Endothelial cell of umbilical vein (primary cell): ENCODE measurements around the gene DLST. TPM values are rescaled to one million over a fixed set of nuclear protein-coding genes. Genes with fewer than 3 reads are reported as not detected.

Experiments used
- BruUV-seq: library from RNA; stranded (reverse); fragments of 400-500 nt; replicated peaks from 2 replicates; lab custom pipeline; 2021; lab: Mats Ljungman, UMichigan
- CTCF ChIA-PET: fragments of 300-600, 350-600 bp; sonication (Branson Sonifier 250); formaldehyde crosslinking; loops from one replicate; lab custom pipeline; 2021; ENCODE audit warnings: antibody characterized with exemption, inconsistent platforms; lab: Charles Lee
- POLR2A ChIA-PET: fragments of 300-600, 350-600 bp; sonication (Branson Sonifier 250); formaldehyde crosslinking; loops from one replicate; lab custom pipeline; 2021; ENCODE audit warnings: antibody characterized with exemption, inconsistent platforms; lab: Charles Lee
- DNase-seq: peaks from one replicate; pipeline ENCODE4 v3.0.0-alpha.2; 2011; ENCODE audit warnings: low read depth, low spot score
- FAIRE-seq: peaks from 2 replicates; lab custom pipeline; 2011; peaks lifted over from hg19 to GRCh38; lab: Jason Lieb, UNC
- H2AFZ ChIP-seq: 2 replicates; pipeline ENCODE4 v1.6.0; 2012; ENCODE audit warnings: low read depth, low read length, control low read depth, inconsistent platforms
- H3K27ac ChIP-seq: 2 replicates; pipeline ENCODE4 v1.5.1; 2011; ENCODE audit warnings: low read depth, mild to moderate bottlenecking, control low read depth, low read length, moderate library complexity; ENCODE audit not compliant: insufficient read depth
- H3K27me3 ChIP-seq, 2 experiments: 2 replicates each; pipeline versions ENCODE4 v1.6.0 to v1.6.1; 2011; ENCODE audit warnings: low read length in 2 of 2, mixed read lengths in 1 of 2; ENCODE audit not compliant: control insufficient read depth in 2 of 2, insufficient read depth in 2 of 2
- H3K36me3 ChIP-seq, 2 experiments: 2 replicates in 1 of 2; 3 replicates in 1 of 2; pipeline ENCODE4 v1.5.1; 2011; ENCODE audit warnings: low read length in 2 of 2, mild to moderate bottlenecking in 1 of 2, moderate library complexity in 1 of 2; ENCODE audit not compliant: control insufficient read depth in 2 of 2, insufficient read depth in 2 of 2; ENCODE audit errors: extremely low read depth in 1 of 2
- H3K4me1 ChIP-seq: 3 replicates; pipeline ENCODE4 v1.5.1; 2011; ENCODE audit warnings: mild to moderate bottlenecking, low read length; ENCODE audit not compliant: control insufficient read depth, insufficient read depth; ENCODE audit errors: extremely low read depth
- H3K4me2 ChIP-seq: 2 replicates; pipeline ENCODE4 v1.6.1; 2011; ENCODE audit warnings: low read length, control low read depth, mixed read lengths; ENCODE audit not compliant: insufficient read depth
- H3K4me3 ChIP-seq, 3 experiments: fragments of 200-600 bp in 1 of 3; sonication (generic), shearing (Covaris generic) in 1 of 3; replicated peaks in 1 of 3; 2 replicates each; pipeline ENCODE4 v1.5.1; 2011 to 2016; ENCODE audit warnings: control low read depth in 3 of 3, low read length in 3 of 3, mild to moderate bottlenecking in 2 of 3, inconsistent platforms in 1 of 3, low read depth in 1 of 3, moderate library complexity in 1 of 3; ENCODE audit not compliant: insufficient read depth in 1 of 3
- H3K79me2 ChIP-seq: 2 replicates; pipeline ENCODE4 v1.6.0; 2012; ENCODE audit warnings: low read length, inconsistent platforms; ENCODE audit not compliant: control insufficient read depth, insufficient read depth
- H3K9ac ChIP-seq: replicated peaks from 2 replicates; pipeline ENCODE3; 2011; ENCODE audit warnings: low read length, control low read depth; ENCODE audit not compliant: insufficient read depth; ENCODE audit errors: extremely low read depth
- H3K9me1 ChIP-seq: replicated peaks from 3 replicates; pipeline ENCODE4 v1.6.0; 2011; ENCODE audit warnings: mild to moderate bottlenecking, low read length; ENCODE audit not compliant: control insufficient read depth, insufficient read depth; ENCODE audit errors: extremely low read depth
- H3K9me3 ChIP-seq: replicated peaks from 2 replicates; pipeline ENCODE4 v1.5.1; 2012; ENCODE audit warnings: low read length, inconsistent platforms; ENCODE audit not compliant: control insufficient read depth, insufficient read depth
- H4K20me1 ChIP-seq: replicated peaks from 2 replicates; pipeline ENCODE3; 2011; ENCODE audit warnings: mild to moderate bottlenecking, low read length; ENCODE audit not compliant: control insufficient read depth, insufficient read depth; ENCODE audit errors: extremely low read depth
- CTCF ChIP-seq, 2 donors: IDR thresholded peaks; 1 replicate in 1 of 2; 2 replicates in 1 of 2; pipeline ENCODE4 v1.5.1; 2011; ENCODE audit warnings: low read length in 2 of 2, mild to moderate bottlenecking in 2 of 2, moderate library complexity in 2 of 2, control low read depth in 1 of 2, inconsistent platforms in 1 of 2, low read depth in 1 of 2; ENCODE audit not compliant: insufficient read depth in 1 of 2; ENCODE audit errors: extremely low read depth in 1 of 2
- EZH2 ChIP-seq: IDR thresholded peaks from 2 replicates; pipeline ENCODE4 v1.6.1; 2012; ENCODE audit warnings: borderline replicate concordance, low read depth, mild to moderate bottlenecking, moderate library complexity, low read length, inconsistent platforms; ENCODE audit not compliant: severe bottlenecking
- FOS ChIP-seq: IDR thresholded peaks from 2 replicates; pipeline ENCODE4 v1.6.1; 2011; ENCODE audit warnings: mild to moderate bottlenecking, low read length, moderate library complexity, borderline replicate concordance; ENCODE audit not compliant: insufficient read depth
- GATA2 ChIP-seq: IDR thresholded peaks from 2 replicates; pipeline ENCODE4 v1.7.0; 2011; ENCODE audit warnings: low read depth, mild to moderate bottlenecking, moderate library complexity, mixed read lengths, low read length; ENCODE audit not compliant: insufficient read length, insufficient read depth
- JUN ChIP-seq: IDR thresholded peaks from 2 replicates; pipeline ENCODE4 v1.6.1; 2011; ENCODE audit warnings: borderline replicate concordance, low read depth; ENCODE audit not compliant: insufficient read length, insufficient read depth
- MYC ChIP-seq: IDR thresholded peaks from one replicate; pipeline ENCODE4 v1.6.1; 2011; ENCODE audit warnings: mild to moderate bottlenecking, low read depth, low read length
- POLR2A ChIP-seq: IDR thresholded peaks from 2 replicates; pipeline ENCODE4 v1.6.1; 2012; ENCODE audit warnings: low read depth, mild to moderate bottlenecking, control low read depth, low read length
- POLR2AphosphoS5 ChIP-seq: IDR thresholded peaks from 2 replicates; pipeline ENCODE4 v1.6.1; 2012; ENCODE audit warnings: low read depth, mild to moderate bottlenecking, control low read depth, low read length, moderate library complexity; ENCODE audit not compliant: insufficient read depth
- dilution Hi-C: fragments of 300-500 bp; cut with MboI; formaldehyde crosslinking; loops from one replicate; pipeline ENCODE4 v1.15.0; 2019; ENCODE audit warnings: low sequenced_read_pairs; ENCODE audit not compliant: extremely low pct_ligation_motif_present
- intact Hi-C: fragments of 100-400 bp; cut with micrococcal nuclease; formaldehyde crosslinking; loops from one replicate; pipeline ENCODE4 v1.10.0; 2022
- polyA plus RNA-seq, 4 experiments: library from polyadenylated mRNA; depleted of rRNA in 3 of 4; stranded (reverse) in 3 of 4; unstranded in 1 of 4; fragments of >200 nt; gene quantifications; 2 replicates each; pipeline versions ENCODE4 v1.2.1 to v1.2.3, GENCODE V29; 2011 to 2012; ENCODE audit warnings: missing spikeins in 1 of 4
- total RNA-seq: library from RNA; stranded (reverse); gene quantifications from 2 replicates; pipeline ENCODE4 v1.2.3, GENCODE V29; 2021
- TF ChIP-seq, protein P1 (sequence below): IDR thresholded peaks from 2 replicates; pipeline ENCODE4 v1.6.1; 2011; ENCODE audit not compliant: insufficient read depth, insufficient read length

The DLST gene
- total and polyA plus RNA-seq, 2 donors (not counting 3 experiments of a cell fraction or from before 2014, with no cell fraction given), result 98.4 to 110 TPM

DNA sequence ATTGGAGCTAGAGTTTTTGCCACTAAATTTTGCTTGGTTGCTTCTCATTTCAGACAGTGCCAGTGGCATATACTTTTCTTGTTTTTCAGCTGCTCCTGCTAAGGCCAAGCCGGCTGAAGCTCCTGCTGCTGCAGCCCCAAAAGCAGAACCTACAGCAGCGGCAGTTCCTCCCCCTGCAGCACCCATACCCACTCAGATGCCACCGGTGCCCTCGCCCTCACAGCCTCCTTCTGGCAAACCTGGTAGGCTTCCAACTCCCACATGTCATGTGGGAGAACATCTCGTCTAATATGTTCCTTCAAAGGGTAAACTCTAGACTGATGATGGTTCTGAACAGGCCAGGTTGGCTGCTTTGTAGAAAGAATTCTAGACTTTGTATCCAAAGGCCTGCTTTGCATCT lies 11.0 kb downstream of the DLST start:
- H3K4me3 ChIP-seq, result no peak overlapping the region
- no peaks in the 10 kb centered on the region for H3K9me3 ChIP-seq
- H4K20me1 ChIP-seq, result no peaks in the 10 kb centered on the region
- BruUV-seq, result no TSS peak
- no peaks in the 10 kb centered on the region for H3K9me1 ChIP-seq
- no peaks in the 10 kb centered on the region for H3K27me3 ChIP-seq
- H3K27ac ChIP-seq, result no peak overlapping the region
- intact Hi-C loops (no loop called here), dilution Hi-C loops (no loop called here)
- POLR2A ChIA-PET, result no interaction called here
- DNase-seq (no peak), FAIRE-seq (no peak)
- CTCF ChIA-PET, result interaction anchor here (0.7 to 5.0 kb wide), 5 partner anchors 9 to 32 kb away, joined by 3 to 41 read pairs (median 12); no protein-coding TSS in a partner anchor
- H3K36me3 ChIP-seq, result peaks cover 44 to 50% of the 10 kb centered on the region in 2 experiments
- no peak overlapping the region for H3K4me2 ChIP-seq
- no peak overlapping the region for H2AFZ ChIP-seq
- peaks cover 5% of the 10 kb centered on the region for H3K4me1 ChIP-seq
- no peak overlapping the region for H3K9ac ChIP-seq
- H3K79me2 ChIP-seq, result peaks cover 16% of the 10 kb centered on the region
- TF ChIP-seq EZH2 (no peak), FOS (no peak), GATA2 (no peak)
- TF ChIP-seq, protein P1, sequence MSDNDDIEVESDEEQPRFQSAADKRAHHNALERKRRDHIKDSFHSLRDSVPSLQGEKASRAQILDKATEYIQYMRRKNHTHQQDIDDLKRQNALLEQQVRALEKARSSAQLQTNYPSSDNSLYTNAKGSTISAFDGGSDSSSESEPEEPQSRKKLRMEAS, result no peak

DNA sequence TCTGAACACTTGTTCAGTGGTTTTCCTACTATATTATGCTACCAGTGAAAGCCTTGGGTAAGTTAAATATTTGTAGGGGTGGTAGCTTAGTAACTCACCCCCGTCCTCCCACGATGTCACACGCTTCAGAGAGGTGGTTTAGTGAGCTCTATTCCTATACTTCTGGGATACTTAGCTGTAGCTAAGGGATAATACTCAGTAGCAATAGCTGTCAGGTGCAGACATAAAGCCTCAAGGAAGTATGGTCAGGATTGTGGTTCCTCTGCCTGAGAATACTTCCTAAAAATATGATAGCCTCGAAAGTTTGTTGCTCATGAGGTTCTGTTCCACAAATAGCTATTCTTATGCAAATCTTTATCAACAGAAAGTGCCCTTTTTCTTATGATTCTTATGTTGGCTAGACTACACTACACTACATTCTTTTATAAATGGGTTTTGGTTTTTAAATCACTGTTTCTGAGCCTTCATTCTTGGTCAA lies 11.9 kb downstream of the DLST start:
- no peak overlapping the region for H2AFZ ChIP-seq
- no peaks in the 10 kb centered on the region for H3K4me1 ChIP-seq
- H3K27ac ChIP-seq, result no peak overlapping the region
- ChIA-PET POLR2A (interaction anchor here (1.5 kb wide), 1 partner anchor 16 kb away, joined by 4 read pairs; no protein-coding TSS in a partner anchor), CTCF (interaction anchor here (0.7 to 5.0 kb wide), 7 partner anchors 8 to 194 kb away, joined by 3 to 41 read pairs (median 4); no protein-coding TSS in a partner anchor)
- FAIRE-seq (no peak), DNase-seq (no peak)
- H4K20me1 ChIP-seq, result no peaks in the 10 kb centered on the region
- H3K36me3 ChIP-seq, result peaks cover 50 to 57% of the 10 kb centered on the region in 2 experiments
- no peak overlapping the region for H3K9ac ChIP-seq
- H3K4me2 ChIP-seq, result no peak overlapping the region
- TF ChIP-seq POLR2AphosphoS5 (no peak), POLR2A (no peak), JUN (no peak), GATA2 (no peak), CTCF (IDR thresholded peaks at IDR 0.05; ENCODE audit: extremely low read depth in 1 of 2, insufficient read depth in 1 of 2, low read depth in 1 of 2, low read length in 2 of 2) (no peak), FOS (no peak), MYC (no peak)
- TF ChIP-seq, protein P1, result no peak
- no peaks in the 10 kb centered on the region for H3K27me3 ChIP-seq
- no TSS peak for BruUV-seq
- no peaks in the 10 kb centered on the region for H3K9me1 ChIP-seq
- peaks cover 7% of the 10 kb centered on the region for H3K79me2 ChIP-seq
- dilution Hi-C loops (no loop called here), intact Hi-C loops (no loop called here)
- H3K4me3 ChIP-seq, result no peak overlapping the region
- no peaks in the 10 kb centered on the region for H3K9me3 ChIP-seq
